Testis (tissue), 3 donors: ENCODE results near the gene ZEB1. TPM values are rescaled to one million over a fixed set of nuclear protein-coding genes. Genes with fewer than 3 reads are reported as not detected.
"Not testable (repeated sequence)": the region's sequence is repeated elsewhere in the genome, so short reads cannot be mapped to it uniquely, and the experiment has no call there.

Source experiments
- DNase-seq: peaks from one replicate; pipeline ENCODE4 v3.0.0-alpha.2; 2019
- H3K27ac ChIP-seq, 2 donors: fragments of 200-600 bp; sonication (generic); one replicate each; pipeline ENCODE4 v1.5.1; 2019
- H3K27me3 ChIP-seq: fragments of 200-600 bp; sonication (generic); one replicate; pipeline ENCODE4 v1.5.1; 2019
- H3K36me3 ChIP-seq: fragments of 200-600 bp; sonication (generic); one replicate; pipeline ENCODE4 v1.5.1; 2017; ENCODE audit warnings: low read depth; ENCODE audit errors: missing control alignments
- H3K4me1 ChIP-seq: fragments of 200-600 bp; sonication (generic); one replicate; pipeline ENCODE4 v1.5.1; 2019
- H3K4me3 ChIP-seq, 2 donors: fragments of 200-600 bp; sonication (generic); one replicate each; pipeline ENCODE4 v1.5.1; 2017 to 2019
- H3K9me3 ChIP-seq: fragments of 200-600 bp; sonication (generic); one replicate; pipeline ENCODE4 v1.5.1; 2017
- CTCF ChIP-seq, 3 experiments: fragments of 450-650 bp in 2 of 3; fragments of 200-600 bp in 1 of 3; sonication (generic) in 1 of 3; IDR thresholded peaks; one replicate each; pipeline ENCODE4 v1.5.1; 2016 to 2019; ENCODE audit warnings: antibody characterized with exemption in 3 of 3, mild to moderate bottlenecking in 2 of 3, moderate library complexity in 1 of 3
- POLR2A ChIP-seq: fragments of 450-650 bp; IDR thresholded peaks from one replicate; pipeline ENCODE4 v1.6.1; 2017; ENCODE audit warnings: antibody characterized with exemption, mild to moderate bottlenecking, moderate library complexity
- WGBS, 2 donors: methylation state at CpG; one replicate each; pipeline ENCODE4 v1.1.5; 2018; 5-methylcytosine and 5-hydroxymethylcytosine counted together
- intact Hi-C: fragments of 100-400 bp; cut with DNase I; formaldehyde crosslinking; loops from one replicate; pipeline ENCODE4 v1.15.1; 2023; ENCODE audit warnings: low total_unique reads
- polyA plus RNA-seq: library from polyadenylated mRNA; stranded (reverse); fragments of 350-450 nt; fragmentation: Illumina TruSeq; extraction: RNeasy Lipid Tissue Mini Kit (QIAGEN cat#74804); gene quantifications from one replicate; pipeline ENCODE4 v1.2.3, GENCODE V29; 2014; ENCODE audit warnings: low read depth, low replicate concordance; ENCODE audit not compliant: insufficient read depth
- total RNA-seq, 2 donors: library from RNA; depleted of rRNA; stranded (reverse); fragments of >200 nt; gene quantifications; one replicate each; pipeline ENCODE4 v1.2.3, GENCODE V29; 2016

Gene ZEB1
- total and polyA plus RNA-seq, 3 donors from 2014 or later = 22.2 to 35.9 (median 26.3) TPM

DNA sequence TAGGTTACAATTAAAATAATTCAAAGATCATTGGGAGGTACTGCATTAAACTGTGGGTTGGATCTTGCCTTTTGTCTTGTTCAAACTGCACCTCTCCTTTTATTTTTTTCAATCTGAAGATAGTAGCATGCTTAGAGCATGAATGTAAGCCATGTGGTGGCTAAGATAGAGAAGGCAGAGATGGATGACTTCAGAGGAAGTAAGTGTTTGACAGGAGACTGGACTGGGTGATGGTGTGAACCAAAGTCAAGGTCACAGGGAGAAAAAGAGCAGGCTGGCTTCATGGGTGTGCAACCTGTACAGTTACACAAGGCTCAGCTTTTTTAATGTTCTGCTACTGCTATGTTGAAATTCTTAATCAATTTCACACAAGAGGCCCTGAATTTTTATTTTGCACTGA lies 85.6 kb downstream of the ZEB1 start:
- Histone ChIP-seq H3K27ac (no peak overlapping the region), H3K9me3 (no peaks in the 10 kb centered on the region), H3K4me3 (no peak overlapping the region), H3K4me1 (no peaks in the 10 kb centered on the region), H3K27me3 (no peaks in the 10 kb centered on the region), H3K36me3 (no peaks in the 10 kb centered on the region)
- intact Hi-C loops = no loop called here
- TF ChIP-seq POLR2A (no peak), CTCF (IDR thresholded peaks at IDR 0.05) (no peak)
- DNase-seq = no peak

- intact Hi-C loops, H3K4me3 ChIP-seq, DNase-seq, H3K9me3 ChIP-seq, H3K27me3 ChIP-seq, H3K27ac ChIP-seq, H3K4me1 ChIP-seq, H3K36me3 ChIP-seq: not testable (repeated sequence)
- WGBS, 2 donors = 94 to 96% methylated on average over 3 of the region's 3 CpGs
Measured at GRCh38 chr10:31405829-31406228, 86.8 kb downstream of the ZEB1 start.

DNA sequence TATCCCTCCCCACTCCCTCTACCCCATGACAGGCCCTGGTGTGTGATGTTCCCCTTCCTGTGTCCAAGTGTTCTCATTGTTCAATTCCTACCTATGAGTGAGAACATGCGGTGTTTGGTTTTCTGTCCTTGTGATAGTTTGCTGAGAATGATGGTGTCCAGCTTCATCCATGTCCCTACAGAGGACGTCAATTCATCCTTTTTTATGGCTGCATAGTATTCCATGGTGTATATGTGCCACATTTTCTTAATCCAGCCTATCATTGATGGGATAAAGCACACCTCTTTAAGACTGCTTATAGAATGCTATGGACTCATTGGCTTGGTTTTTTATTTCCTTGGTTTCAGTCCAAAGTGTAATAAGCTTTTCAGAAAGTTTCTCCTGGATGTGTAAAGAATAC lies 93.4 kb downstream of the ZEB1 start:
- H3K9me3 ChIP-seq, intact Hi-C loops, H3K27ac ChIP-seq, H3K4me3 ChIP-seq, H3K4me1 ChIP-seq, DNase-seq, H3K36me3 ChIP-seq, H3K27me3 ChIP-seq: not testable (repeated sequence)
- WGBS, 2 donors = 93 to 94% methylated on average over 2 of the region's 2 CpGs

DNA sequence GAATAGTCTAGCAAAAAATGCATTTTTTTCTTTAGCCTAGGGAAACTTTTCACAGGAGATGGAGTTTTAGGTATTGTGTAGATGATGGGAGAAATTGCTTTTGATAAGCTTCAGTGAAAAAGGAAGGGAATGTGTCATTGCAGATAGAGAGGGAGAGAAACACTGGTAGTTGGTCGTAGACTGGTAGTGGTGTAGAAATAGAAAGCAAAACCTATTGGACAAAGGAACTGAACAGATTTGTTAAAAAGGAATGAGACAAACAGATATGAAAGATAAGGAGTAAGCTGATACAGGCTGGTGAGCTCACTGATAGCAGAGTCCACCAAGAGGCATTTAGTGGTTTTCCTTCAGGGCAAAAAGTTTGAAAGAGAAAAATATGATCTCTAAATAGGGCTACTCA lies 94.3 kb downstream of the ZEB1 start:
- Histone ChIP-seq H3K27ac (no peak overlapping the region), H3K4me3 (no peak overlapping the region), H3K36me3 (no peaks in the 10 kb centered on the region), H3K9me3 (no peaks in the 10 kb centered on the region), H3K27me3 (no peaks in the 10 kb centered on the region), H3K4me1 (no peaks in the 10 kb centered on the region)
- intact Hi-C loops = no loop called here
- no peak for DNase-seq
- WGBS, 2 donors = 73 to 87% methylated on average over 1 of the region's 1 CpG
- TF ChIP-seq CTCF (IDR thresholded peaks at IDR 0.05) (no peak), POLR2A (no peak)

GRCh38 chr10:31418481-31418880 lies 99.5 kb downstream of the ZEB1 start:
- intact Hi-C loops = no loop called here
- Histone ChIP-seq H3K36me3 (no peaks in the 10 kb centered on the region), H3K27ac (no peak overlapping the region), H3K4me1 (no peaks in the 10 kb centered on the region), H3K4me3 (no peak overlapping the region), H3K9me3 (no peaks in the 10 kb centered on the region), H3K27me3 (no peaks in the 10 kb centered on the region)
- WGBS, 2 donors = 85 to 98% methylated on average over 2 of the region's 2 CpGs
- TF ChIP-seq POLR2A (no peak), CTCF (IDR thresholded peaks at IDR 0.05) (no peak)
- DNase-seq = no peak

DNA sequence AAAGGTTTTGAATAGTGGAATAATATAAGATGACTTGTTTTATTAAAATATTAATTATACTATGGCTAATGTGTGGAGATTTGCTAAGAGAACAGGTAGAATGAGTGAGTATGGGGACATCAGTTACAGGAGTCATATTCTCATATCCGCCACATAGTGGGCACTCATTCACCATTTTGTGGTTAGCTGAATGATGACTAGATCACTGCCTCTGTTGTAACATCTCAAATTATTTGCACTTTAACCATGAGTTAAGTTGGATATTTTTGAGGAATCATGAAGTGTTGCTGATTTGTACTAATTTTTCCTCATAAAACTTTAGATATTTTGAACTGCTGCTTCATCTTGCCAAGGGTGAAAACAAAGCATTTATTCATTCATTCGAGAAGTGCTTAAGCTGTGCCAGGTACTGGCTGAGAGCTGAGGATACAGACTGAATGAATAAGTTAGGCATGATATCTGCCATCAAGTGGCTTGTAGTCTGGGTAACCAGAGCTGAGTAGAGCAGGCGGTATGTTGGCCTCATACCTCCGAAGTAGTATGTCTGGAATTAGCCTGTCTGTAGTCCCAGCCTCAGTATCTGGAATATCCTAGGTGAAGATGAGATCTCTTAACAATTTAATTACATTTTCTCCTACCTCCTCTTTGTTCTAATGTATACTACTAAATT lies 100.5 kb downstream of the ZEB1 start:
- DNase-seq = no peak
- Histone ChIP-seq H3K4me1 (no peaks in the 10 kb centered on the region), H3K36me3 (no peaks in the 10 kb centered on the region), H3K4me3 (no peak overlapping the region), H3K9me3 (no peaks in the 10 kb centered on the region), H3K27me3 (no peaks in the 10 kb centered on the region), H3K27ac (no peak overlapping the region)
- 76 to 87% methylated on average over 4 of the region's 4 CpGs for WGBS, 2 donors
- TF ChIP-seq POLR2A (no peak), CTCF (IDR thresholded peaks at IDR 0.05) (no peak)
- intact Hi-C loops = no loop called here
